NCI-H2171 treated with DMSO at 0.1 percent for 48 hours (cell line): ENCODE measurements around the gene ZNF408.
"Not testable (repeated sequence)": the region's sequence is repeated elsewhere in the genome, so short reads cannot be mapped to it uniquely, and the experiment has no call there.

Experiments
- DNase-seq: peaks from one replicate; lab custom pipeline; 2025; lab: John Stamatoyannopoulos, UW

ZNF408 gene

GRCh38 chr11:46697723-46698122 is 3.1 kb upstream of the ZNF408 start:
- no peak for DNase-seq

- no peak for DNase-seq
These were observed 2.2 kb upstream of the ZNF408 start for GRCh38 chr11:46698597-46698996.

GRCh38 chr11:46701078-46701654 is 335 bp downstream of the ZNF408 start:
- no peak for DNase-seq

- DNase-seq, result no peak
These were observed 4.3 kb downstream of the ZNF408 start for GRCh38 chr11:46705070-46705688.

GRCh38 chr11:46706886-46707285 is 6.1 kb downstream of the ZNF408 start:
- no peak for DNase-seq

- DNase-seq, result not testable (repeated sequence)
These were observed 8.5 kb downstream of the ZNF408 start for GRCh38 chr11:46709351-46709750.

- no peak for DNase-seq
These were observed 10.0 kb downstream of the ZNF408 start for GRCh38 chr11:46710821-46711269.

GRCh38 chr11:46711303-46711702 is 10.5 kb downstream of the ZNF408 start:
- no peak for DNase-seq

- no peak for DNase-seq
These were observed 12.2 kb downstream of the ZNF408 start for GRCh38 chr11:46712874-46713576.

- not testable (repeated sequence) for DNase-seq
These were observed 17.0 kb downstream of the ZNF408 start for GRCh38 chr11:46717825-46718154.

GRCh38 chr11:46718155-46719019 is 17.6 kb downstream of the ZNF408 start:
- DNase-seq, result no peak

- DNase-seq, result no peak
These were observed 18.3 kb downstream of the ZNF408 start, which contains the start of gene F2 for GRCh38 chr11:46719048-46719542. F2 (plus strand) TSS chr11:46719213; CDS start chr11:46719236, 23 bp downstream.

GRCh38 chr11:46719543-46720218 is 18.9 kb downstream of the ZNF408 start:
- no peak for DNase-seq

- no peak for DNase-seq
These were observed 20.5 kb downstream of the ZNF408 start for GRCh38 chr11:46721286-46721685.

- no peak for DNase-seq
These were observed 21.9 kb downstream of the ZNF408 start for GRCh38 chr11:46722566-46723358.

GRCh38 chr11:46723359-46723680 is 22.5 kb downstream of the ZNF408 start:
- DNase-seq, result no peak

- no peak for DNase-seq
These were observed 23.3 kb downstream of the ZNF408 start for GRCh38 chr11:46724088-46724487.

GRCh38 chr11:46725338-46726205 is 24.7 kb downstream of the ZNF408 start:
- no peak for DNase-seq

GRCh38 chr11:46726206-46726862 is 25.5 kb downstream of the ZNF408 start:
- no peak for DNase-seq
